HG03045 (cell line): ENCODE data around the gene IMPDH2.

Experiments
- ATAC-seq: cut with Tn5 transposase; IDR thresholded peaks from one replicate; pipeline ENCODE4 v1.9.1; 2021; ENCODE audit warnings: mild to moderate bottlenecking, moderate library complexity; ENCODE audit not compliant: unreplicated experiment

IMPDH2 gene

DNA sequence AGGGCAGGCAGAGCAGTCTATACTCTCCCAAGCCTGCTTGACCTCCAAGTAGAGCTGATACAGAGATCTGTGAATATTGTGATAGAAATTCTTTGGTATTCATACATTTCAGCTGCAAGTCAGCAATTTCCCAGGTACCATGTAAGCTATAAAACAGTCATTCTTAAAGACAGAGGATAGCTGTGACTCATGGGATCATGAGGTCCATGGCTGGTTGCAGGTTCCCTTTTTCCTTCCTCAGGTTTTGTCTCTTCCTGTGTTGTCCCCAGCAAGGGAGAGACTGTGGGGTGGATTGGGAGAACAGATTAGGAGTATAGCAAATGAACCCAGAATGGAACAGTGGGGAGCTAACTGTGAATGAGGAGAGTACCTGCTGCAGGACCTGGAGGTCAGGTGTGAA, 44.5 kb downstream of the IMPDH2 start:
- no peak for ATAC-seq

DNA sequence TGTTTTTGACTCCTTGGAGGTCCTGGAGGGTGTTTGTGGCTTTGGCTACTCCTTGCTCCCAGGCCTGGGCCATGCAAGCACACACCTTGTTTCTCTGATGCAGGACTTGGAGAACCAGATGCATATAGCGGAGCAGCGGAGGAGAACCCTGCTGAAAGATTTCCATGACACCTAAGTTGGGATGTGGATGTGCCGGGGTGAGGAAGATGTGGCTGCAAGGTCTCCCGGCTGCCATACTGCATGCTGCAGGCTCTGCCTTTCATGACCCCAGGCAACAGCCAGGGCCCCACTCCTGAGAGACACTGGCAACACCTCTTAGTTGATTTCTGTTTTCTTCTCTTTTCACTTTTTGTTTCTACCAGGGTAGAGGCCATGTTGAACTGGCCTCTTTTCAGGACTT, 46.1 kb downstream of the IMPDH2 start:
- ATAC-seq = no peak

DNA sequence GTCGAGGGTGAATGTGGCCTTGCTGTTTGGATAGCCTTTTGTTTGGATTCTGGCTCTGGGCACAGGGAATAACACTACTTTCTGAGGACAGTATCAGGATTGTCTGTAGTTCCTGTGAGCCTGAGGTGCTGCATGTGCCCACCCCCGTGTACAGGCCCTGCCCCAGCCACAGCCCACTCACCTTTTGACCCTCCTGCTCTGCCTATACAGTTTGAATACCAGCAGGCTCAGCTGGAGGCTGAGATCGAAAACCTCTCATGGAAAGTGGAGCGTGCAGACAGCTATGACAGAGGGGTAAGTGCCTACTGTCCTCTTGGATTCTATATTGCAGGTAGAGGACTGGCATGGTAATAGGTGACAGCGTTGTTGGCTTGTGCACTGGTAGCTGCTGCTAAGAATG, 46.5 kb downstream of the IMPDH2 start:
- no peak for ATAC-seq

GRCh38 chr3:48982016-48982415, 47.2 kb downstream of the IMPDH2 start:
- ATAC-seq = no peak

- no peak for ATAC-seq
Observed at GRCh38 chr3:48980295-48980694, 48.9 kb downstream of the IMPDH2 start.

GRCh38 chr3:48979451-48979850, 49.7 kb downstream of the IMPDH2 start:
- ATAC-seq = no peak
